GM19328 (cell line): ENCODE measurements around the gene WASHC4.
"Not testable (repeated sequence)": the region's sequence is repeated elsewhere in the genome, so short reads cannot be mapped to it uniquely, and the experiment has no call there.

Source experiments
- ATAC-seq: cut with Tn5 transposase; IDR thresholded peaks from one replicate; pipeline ENCODE4 v1.9.1; 2021; ENCODE audit warnings: mild to moderate bottlenecking, moderate library complexity; ENCODE audit not compliant: unreplicated experiment

The WASHC4 gene

DNA sequence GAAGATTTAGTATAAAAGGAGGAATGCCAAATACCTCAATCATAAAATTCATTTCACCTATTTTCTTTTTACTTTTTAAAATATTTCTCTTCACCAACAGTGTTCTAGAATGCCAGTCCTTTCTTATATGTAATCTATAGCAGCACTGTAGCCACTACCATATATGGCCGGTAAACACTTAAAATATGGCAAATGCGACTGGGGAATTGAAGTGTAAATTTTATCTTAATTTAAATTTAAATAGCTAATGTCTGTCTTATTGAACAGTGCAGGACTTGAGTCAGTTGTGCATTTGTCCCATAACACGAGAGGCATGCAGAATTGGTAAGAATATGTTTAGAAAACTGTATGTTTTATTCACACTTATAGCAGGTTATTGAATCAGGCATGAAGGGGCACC lies 50.1 kb downstream of the WASHC4 start:
- ATAC-seq = no peak

DNA sequence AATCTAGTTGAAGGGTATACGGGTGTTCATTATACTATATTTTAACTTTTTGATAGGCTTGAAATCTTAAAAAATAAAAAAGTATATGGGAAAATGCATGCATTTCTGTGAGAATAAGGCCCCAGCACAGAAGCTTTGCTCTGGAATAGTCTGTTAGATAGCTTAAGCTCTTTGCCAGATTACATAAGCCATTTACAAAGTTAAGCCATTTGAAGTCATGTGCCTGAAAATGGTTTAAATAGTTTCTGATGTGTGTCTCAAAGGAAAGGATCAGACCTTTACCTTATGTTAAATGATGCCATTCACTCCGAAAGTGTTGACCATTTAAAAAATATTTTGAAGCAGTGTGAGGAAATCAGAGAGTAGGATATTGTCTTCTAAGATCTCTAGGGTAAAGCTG lies 51.3 kb downstream of the WASHC4 start:
- ATAC-seq = no peak

DNA sequence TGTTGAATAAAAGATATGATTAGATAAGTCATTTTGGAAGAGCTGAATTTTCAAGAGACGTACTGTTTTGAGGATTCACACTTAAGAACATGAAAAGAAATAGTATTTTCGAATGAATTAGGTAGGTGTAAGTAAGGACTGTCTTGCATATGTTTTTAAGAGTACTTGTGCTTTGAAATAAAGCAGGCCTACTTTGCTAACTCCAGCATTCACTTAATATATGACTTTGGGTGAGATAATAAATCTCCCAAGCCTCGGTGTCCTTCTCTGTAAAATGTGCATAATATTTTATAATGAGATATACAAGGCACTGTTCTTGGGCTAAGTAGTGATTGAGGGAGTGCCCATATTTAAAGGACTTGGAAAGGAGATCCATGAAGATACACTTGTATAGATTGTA lies 54.6 kb downstream of the WASHC4 start:
- ATAC-seq = no peak

- no peak for ATAC-seq
These were observed 56.5 kb downstream of the WASHC4 start for GRCh38 chr12:105164068-105164467.

GRCh38 chr12:105166736-105167135 lies 59.2 kb downstream of the WASHC4 start:
- no peak for ATAC-seq

DNA sequence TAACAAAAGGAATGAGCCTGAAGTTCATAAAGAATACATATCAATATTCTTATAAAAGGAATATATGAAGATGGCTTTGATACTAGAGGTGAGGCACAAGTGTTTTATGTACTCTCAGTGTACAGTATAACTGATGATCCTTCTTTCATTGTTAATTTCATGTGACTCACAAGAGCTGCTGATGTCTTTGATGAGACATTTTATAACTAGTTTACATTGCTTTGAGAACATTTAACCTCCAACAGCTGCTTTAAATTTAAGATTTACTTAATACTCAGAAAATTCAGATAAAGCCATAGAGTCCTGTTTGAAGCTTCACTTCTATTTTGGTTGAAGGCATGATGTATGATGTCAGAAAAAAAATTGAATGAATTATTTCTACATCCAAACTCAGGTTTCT lies 59.8 kb downstream of the WASHC4 start:
- no peak for ATAC-seq

- no peak for ATAC-seq
These were observed 60.5 kb downstream of the WASHC4 start for GRCh38 chr12:105168006-105168405.

GRCh38 chr12:105170139-105170538 lies 62.6 kb downstream of the WASHC4 start:
- ATAC-seq = no peak

GRCh38 chr12:105171691-105172436 lies 64.3 kb downstream of the WASHC4 start:
- ATAC-seq = no peak

DNA sequence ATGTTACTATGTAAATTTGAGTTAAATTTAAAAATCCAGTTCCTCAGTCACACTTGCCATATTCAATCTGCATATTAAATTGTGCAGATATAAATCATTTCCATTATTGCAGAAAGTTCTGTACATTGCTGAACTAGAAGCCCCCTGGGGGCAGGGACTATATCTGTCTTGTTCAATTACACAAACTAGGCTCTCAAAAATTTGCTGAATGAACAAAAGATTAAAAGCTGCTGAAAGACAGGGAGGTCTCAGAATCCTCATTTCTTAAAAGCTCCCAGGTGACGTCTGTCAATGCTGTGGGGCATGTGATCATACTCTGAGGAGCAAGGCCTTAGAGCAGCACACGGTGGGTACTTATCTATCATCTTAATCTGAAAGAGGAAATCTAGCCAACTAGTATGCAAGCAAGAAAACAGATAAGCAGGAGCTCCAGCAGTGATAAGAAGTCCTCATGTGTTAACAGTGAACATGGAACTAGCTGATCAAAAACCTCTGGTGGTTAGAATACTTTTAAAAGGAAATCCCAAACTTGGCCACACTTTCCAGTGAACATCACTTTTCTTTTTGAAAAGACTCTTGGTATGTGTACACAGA lies 68.0 kb downstream of the WASHC4 start:
- ATAC-seq = no peak

- ATAC-seq = no peak
These were observed 69.7 kb downstream of the WASHC4 start for GRCh38 chr12:105177208-105177607.

- not testable (repeated sequence) for ATAC-seq
These were observed 71.6 kb downstream of the WASHC4 start for GRCh38 chr12:105179114-105179513.

DNA sequence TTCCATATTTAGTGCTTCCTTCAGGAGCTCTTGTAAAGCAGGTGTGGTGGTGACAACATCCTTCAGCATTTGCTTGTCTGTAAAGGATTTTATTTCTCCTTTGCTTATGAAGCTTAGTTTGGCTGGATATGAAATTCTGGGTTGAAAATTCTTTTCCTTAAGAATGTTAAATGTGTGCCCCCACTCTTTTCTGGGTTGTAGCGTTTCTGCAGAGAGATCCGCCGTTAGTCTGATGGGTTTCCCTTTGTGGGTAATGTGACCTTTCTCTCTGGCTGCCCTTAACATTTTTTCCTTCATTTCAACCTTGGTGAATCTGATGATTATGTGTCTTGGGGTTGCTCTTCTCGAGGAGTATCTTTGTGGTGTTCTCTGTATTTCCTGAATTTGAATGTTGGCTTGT lies 75.9 kb downstream of the WASHC4 start:
- ATAC-seq = not testable (repeated sequence)

GRCh38 chr12:105183976-105184375 lies 76.4 kb downstream of the WASHC4 start:
- ATAC-seq = not testable (repeated sequence)

DNA sequence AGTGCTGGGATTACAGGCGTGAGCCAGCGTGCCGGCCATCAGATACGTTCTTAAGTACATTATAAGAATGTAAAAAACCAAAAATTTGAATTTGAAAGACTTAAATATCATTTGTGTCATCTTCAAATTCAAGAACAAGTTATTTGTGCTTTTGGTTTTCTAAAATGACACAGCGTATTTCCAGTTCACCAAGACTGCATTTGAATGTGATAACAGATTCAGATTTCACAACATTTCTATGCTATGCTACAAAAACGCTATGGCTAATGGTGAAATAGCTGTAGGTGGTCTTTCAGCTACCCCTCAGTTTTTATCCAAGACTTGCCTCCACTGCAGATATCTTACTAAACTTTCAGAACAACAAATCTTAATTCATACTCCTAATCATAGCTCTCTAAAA lies 81.8 kb downstream of the WASHC4 start:
- ATAC-seq = no peak

DNA sequence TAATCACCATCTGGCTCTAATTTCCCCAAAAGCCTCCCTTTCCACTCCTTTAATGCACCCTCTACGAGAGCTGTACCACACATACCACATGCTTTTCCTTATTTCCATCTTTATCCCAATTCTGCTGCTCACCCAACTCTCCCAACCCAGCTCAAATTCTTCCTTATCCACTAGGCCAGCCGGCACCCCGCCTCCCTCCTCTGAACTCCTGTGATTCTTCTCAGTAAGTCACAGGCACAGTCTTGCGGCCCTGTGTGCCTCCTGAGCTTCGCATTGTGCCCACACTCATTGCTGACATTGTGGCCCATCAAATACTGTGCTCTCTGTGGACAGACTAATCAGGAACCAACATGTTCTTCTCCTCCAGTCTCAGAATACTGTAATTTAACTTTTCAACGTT lies 83.0 kb downstream of the WASHC4 start:
- ATAC-seq = no peak

- no peak for ATAC-seq
These were observed 85.2 kb downstream of the WASHC4 start for GRCh38 chr12:105192624-105193225.

DNA sequence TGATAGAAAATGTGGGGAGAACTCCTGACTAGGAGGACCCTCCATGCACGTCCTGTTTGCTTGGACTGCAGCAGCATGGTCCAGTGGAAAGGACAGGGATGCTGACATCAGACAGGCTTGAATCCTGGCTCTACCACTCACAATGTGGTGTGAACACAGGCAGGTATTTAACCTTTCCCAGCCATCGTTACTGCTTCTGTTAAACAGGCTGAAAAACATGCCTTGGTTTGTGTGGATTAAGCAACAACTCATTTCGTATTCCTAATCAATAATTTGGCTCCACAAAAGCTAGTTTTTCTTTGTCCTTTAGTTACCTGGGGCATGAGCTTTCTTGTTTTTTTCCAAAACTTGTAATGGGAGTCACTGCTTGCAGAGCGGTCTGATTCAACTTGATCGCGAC lies 87.4 kb downstream of the WASHC4 start:
- ATAC-seq = no peak

DNA sequence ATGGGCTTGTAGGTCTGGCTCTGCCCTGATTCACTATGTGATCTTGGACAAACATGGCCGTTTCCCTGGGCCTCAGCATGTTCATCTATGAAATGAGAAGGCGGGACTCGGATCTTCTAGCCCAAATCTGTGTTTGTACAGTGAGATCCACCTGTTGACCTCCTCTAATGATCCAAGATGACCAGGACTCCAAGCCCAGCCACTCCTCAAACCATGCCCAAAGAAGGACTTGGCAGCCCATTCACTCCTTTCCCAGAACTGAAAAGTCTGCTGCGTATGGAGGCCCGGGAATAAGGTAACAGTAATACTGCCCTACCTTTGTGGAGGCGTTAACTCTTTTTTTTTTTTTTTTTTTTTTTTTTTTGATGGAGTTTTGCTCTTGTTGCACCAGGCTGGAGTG lies 88.6 kb downstream of the WASHC4 start:
- ATAC-seq = no peak

DNA sequence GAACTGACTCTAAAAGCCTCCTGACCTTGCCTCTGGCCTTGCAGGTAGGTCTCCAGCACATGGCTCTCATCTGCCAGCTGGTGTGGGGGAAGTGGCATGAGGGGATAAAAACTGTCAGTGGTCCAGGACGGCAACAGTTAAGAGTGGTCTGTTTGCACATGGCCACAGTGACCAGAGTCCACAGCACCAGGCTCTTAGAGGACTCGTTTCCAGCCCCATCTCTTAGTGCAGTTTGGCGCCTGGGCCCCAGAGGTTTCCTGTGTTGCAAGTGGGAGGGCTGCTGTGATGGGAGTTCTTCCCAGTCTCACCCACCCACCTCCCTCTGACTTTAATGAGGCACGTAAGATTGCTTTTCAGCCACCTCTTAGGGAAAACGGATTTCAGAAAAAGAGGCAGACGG lies 91.4 kb downstream of the WASHC4 start:
- no peak for ATAC-seq

GRCh38 chr12:105200385-105200784 lies 92.9 kb downstream of the WASHC4 start:
- no peak for ATAC-seq

DNA sequence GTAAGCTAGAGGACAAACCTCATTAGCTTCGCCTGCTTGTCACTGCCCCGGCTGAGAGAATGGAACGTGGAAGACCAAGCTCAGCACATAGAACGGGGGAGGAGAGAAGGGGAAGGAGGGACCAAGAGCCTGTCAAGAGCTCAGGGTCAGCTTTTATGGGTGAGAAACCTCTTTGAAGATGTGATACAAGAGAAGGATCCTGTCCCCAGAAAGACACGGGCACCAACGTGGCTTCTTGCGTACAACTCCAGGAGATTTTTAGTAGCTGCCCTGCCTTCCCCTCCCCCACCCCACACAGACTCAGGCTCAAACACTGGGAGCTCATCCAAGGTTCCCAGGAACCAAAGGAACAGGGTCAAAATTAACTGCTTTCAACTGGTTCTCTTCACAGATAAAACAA lies 93.8 kb downstream of the WASHC4 start:
- no peak for ATAC-seq
